ENCODE data around the gene LRRC59.
"Not testable (repeated sequence)": the region's sequence is repeated elsewhere in the genome, so short reads cannot be mapped to it uniquely, and the experiment has no call there.

The LRRC59 gene

DNA sequence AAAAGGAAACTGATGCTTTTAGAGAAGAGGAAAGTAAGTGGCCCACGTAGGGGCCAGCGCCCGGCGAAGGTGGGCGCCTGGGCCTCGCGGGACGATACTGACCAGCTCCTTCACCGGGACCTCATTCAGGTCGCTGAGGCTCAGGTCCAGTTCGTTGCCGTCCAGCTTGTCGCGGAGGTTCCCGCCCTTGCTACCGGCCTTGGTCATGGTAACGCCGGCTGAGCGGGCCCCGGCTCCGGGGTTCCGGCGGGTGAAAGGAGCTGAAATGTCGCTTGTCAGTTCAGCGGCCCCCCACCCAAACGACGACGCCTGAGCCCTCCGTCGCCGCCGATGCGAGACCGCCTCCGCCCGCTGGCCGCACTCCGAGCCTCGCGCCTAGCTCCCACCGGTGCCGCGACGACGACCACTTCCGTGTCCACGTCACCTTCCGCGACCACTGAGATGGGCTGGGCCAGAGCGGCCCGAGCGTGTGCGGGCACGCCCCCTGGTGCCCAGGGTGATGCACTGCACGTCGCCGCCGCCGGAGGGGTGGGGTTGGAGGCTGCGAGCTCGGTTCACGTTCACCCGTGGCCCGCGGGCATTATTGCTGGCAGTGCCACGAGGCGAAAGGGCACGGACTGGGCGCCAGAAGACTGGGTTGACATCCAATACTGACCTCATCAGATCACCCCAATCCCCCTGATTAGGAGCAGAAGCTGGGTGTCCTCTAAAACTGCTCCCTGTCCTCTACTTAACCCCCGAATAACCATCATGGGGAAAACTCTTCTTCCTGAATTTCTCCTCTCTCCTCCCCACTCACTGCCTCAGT, at the start of gene LRRC59:
LRRC59 (minus strand) TSS at position 413 of the 808 bp plus-strand sequence; CDS start at position 207, 206 bp downstream.
- peak; percentile 85 to 94 (median 92) for DNase-seq

GRCh38 chr17:50445730-50446325, 48.5 kb upstream of the LRRC59 start:
- no peak for DNase-seq

- no peak for DNase-seq
These were observed 47.8 kb upstream of the LRRC59 start for GRCh38 chr17:50444841-50445715.

DNA sequence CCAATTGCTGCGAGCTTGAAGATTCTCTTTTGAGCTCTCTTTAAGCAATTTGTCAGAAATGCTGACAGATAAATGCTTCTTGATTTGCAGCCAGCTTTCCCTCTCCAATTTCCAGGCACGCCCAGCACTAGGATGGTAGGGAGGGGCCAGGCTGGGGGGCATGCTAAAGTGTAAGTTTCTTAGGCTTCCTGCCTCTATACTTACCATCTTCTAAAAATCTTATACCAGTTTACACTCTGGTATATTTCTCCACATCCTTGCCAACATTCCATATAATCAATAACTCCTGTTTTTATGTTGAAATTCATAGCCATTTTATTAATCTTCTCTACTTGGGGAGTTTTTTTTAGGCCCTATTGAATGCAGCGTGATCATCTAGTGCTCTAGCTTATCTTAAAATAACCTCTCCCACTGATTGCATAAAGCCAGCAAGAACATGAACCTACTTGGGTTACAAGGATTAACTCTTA, 46.2 kb upstream of the LRRC59 start:
- DNase-seq: no peak

GRCh38 chr17:50440838-50441829, 43.8 kb upstream of the LRRC59 start:
- DNase-seq: no peak

GRCh38 chr17:50440172-50440837, 43.0 kb upstream of the LRRC59 start:
- DNase-seq: no peak

DNA sequence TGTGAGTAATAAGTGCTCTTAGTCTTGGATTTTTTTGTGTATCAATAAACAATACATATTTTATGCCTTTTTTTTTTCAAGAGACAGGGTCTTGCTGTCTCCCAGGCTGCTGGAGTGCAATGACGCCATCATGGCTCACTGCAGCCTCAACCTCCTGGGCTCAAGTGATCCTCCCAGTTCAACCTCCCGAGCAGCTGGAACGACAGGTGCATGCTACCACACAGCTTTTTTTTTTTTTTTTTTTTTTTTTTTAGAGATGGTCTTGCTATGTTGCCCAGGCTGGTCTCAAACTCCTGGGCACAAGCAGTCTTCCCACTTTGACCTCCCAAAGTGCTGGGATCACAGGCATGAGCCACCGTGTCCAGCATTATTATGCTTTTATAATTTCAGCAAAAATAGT, 41.7 kb upstream of the LRRC59 start:
- DNase-seq: no peak

GRCh38 chr17:50437409-50437808, 40.1 kb upstream of the LRRC59 start:
- no peak for DNase-seq

DNA sequence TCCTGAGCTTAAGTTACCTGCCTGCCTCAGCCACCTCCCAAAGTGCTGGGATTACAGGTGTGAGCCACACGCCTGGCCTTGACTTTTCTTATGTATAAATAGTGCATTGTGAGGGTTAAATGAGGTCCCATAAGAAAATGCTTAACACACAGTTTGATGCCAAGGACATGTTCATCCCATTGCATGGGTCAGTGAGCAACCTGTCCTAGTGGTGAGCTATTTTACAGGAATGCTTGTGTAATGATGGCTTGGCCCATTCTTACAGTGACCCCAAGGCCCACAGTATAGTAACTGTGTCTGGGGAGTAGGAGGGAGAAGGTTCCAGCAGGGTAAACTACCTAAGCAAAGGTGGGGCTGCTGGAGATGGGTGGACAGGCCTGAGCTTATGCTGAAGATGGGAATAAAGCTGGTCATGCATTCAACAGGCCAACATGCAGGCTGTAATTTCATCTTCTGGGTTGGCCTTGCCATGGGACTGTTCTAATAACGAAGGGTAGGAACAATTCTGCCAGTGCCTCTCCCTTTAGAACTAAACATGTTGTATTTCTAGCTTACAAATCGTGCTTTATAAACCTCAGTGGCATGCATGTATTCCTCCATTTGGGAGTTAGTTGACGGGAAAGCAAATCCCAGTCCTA, 34.9 kb upstream of the LRRC59 start:
- DNase-seq: no peak

- no peak for DNase-seq
These were observed 33.7 kb upstream of the LRRC59 start for GRCh38 chr17:50430821-50431618.

DNA sequence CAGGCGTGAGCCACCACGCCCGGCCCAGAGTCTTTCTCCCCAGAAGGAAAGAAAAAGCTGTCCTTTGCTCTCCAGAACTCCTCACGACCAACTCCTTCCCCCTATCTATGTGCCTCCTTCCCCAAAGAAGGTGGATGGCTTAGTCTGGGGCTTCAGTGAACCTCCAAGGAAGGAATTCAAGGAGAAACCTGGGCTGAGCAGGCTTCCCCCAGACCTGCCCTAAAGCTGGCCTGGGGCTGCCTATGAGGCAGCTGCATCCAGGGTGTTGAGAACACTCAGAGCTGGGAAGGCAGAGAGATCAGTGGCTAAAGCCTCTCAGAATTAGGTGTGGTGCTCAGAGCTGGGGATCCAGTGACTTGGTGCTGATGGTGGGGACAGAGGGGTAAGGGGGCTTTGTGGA, 32.5 kb upstream of the LRRC59 start:
- DNase-seq: no peak

- DNase-seq: no peak
These were observed 31.6 kb upstream of the LRRC59 start for GRCh38 chr17:50428831-50429424.

DNA sequence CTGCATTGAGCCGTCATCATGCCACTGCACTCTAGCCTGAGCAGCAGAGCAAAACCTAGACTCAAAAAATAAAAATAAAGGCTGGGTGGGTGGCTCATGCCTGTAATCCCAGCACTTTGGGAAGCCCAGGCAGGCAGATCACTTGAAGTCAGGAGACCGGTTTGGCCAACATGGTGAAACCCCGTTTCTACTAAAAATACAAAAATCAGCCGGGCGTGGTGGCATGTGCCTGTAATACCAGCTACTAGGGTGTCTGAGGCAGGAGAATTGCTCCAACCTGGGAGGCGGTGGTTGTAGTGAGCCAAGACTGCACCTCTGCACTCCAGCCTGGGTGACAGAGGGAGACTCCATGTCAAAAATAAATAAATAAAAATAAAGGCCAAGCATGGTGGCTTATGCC, 30.8 kb upstream of the LRRC59 start:
- DNase-seq: not testable (repeated sequence)

DNA sequence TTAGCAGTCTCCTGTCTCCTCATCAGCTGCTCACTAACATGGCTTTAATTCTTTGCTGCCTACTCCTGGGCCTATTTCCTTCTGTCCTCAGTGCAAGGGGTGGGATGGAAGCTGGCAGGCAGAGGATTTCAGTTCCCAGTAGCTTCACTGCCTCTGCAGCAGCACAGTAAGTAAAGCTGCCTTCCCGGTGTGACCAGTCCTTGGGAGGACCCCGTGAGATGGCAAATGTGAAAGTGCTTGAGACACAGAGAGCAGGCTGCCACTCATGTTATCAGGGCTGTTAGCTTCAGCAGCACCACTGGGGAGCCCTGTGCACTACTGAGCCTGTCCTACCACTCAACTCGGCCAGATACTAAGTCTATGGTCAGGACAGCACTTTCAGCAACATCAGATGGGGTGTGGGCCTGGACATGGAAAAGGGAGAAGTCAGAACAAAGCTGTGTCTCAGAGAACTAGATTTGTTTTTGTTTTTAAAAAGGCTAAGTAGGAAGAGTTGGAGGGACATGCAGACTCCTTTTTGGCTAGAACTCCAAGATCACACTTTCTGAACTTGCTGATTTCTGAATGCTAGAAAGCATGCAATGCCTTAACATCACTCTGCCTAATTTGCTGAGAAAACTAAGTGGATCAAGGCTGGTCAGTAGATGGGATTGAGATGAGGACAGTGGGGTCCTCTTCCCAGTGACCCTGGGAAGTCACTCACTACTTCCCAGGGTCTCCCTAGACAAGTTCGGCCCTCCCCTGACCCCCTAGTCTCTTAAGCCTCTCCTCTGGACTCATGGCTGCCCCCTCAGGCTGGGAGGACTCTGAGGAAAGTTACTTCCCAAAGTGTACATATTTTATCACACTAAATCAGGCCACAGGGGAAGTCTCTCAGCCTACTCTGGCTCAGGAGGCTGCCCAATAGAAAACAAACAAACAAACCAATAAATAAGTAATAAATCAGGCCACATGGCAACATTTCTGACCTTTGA, 29.8 kb upstream of the LRRC59 start:
- peak; percentile 57 to 69 (median 59) for DNase-seq

DNA sequence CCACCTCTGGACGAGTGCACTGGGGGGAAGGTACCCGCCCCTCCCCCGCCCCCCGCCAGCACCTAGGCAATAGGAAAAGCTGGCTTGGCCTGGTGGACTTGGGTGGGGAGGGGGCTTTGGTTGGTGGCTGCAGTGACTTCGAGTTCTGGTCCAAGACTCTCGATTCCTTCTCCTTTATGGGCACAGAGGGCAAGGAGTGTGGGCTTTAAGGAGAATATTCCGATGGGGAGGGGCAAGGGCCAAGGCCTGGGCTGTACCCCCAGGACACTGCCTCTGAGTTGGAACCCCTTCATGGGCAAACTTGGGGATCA, 29.1 kb upstream of the LRRC59 start:
- DNase-seq: no peak

GRCh38 chr17:50425682-50426471, 28.6 kb upstream of the LRRC59 start, which contains the start of gene ACSF2:
Gene ACSF2, plus strand, starts transcription at chr17:50426218. Its CDS starts 44 bp downstream, at chr17:50426262.
- DNase-seq: peak; percentile 57 to 88 (median 79)

GRCh38 chr17:50424996-50425681, 27.8 kb upstream of the LRRC59 start:
- peak in 2 of 3 donors; percentile 35 to 40 for DNase-seq
